GM21737 (cell line): Measurements from ENCODE around the gene ZC3H7B.
"Not testable (repeated sequence)": the region's sequence is repeated elsewhere in the genome, so short reads cannot be mapped to it uniquely, and the experiment has no call there.

Source experiments
- ATAC-seq: cut with Tn5 transposase; IDR thresholded peaks from one replicate; pipeline ENCODE4 v1.9.1; 2021; ENCODE audit warnings: mild to moderate bottlenecking, moderate library complexity; ENCODE audit not compliant: unreplicated experiment

The ZC3H7B gene

GRCh38 chr22:41285441-41285819, 15.9 kb upstream of the ZC3H7B start:
- ATAC-seq: no peak

GRCh38 chr22:41285820-41286638, 15.3 kb upstream of the ZC3H7B start, which contains the start of gene RANGAP1:
TSS of gene RANGAP1 (minus strand) at chr22:41286187. CDS start at chr22:41281044, 5,143 bp downstream.
- ATAC-seq: peak; percentile 95

GRCh38 chr22:41286639-41287091, 14.7 kb upstream of the ZC3H7B start:
- ATAC-seq: peak; percentile 22

- ATAC-seq: no peak
Observed at GRCh38 chr22:41288245-41288946, 12.9 kb upstream of the ZC3H7B start.

- no peak for ATAC-seq
Observed at GRCh38 chr22:41289671-41290070, 11.7 kb upstream of the ZC3H7B start.

- ATAC-seq: no peak
Observed at GRCh38 chr22:41290262-41291221, 10.8 kb upstream of the ZC3H7B start.

- not testable (repeated sequence) for ATAC-seq
Observed at GRCh38 chr22:41294816-41295215, 6.5 kb upstream of the ZC3H7B start.

- ATAC-seq: no peak
Observed at GRCh38 chr22:41296826-41297667, 4.3 kb upstream of the ZC3H7B start.

- no peak for ATAC-seq
Observed at GRCh38 chr22:41300661-41301060, 664 bp upstream of the ZC3H7B start.

- ATAC-seq: no peak
Observed at GRCh38 chr22:41302021-41302767, 869 bp downstream of the ZC3H7B start.

GRCh38 chr22:41302811-41303210, 1.5 kb downstream of the ZC3H7B start:
- no peak for ATAC-seq

GRCh38 chr22:41305646-41306045, 4.3 kb downstream of the ZC3H7B start:
- no peak for ATAC-seq

- ATAC-seq: no peak
Observed at GRCh38 chr22:41308054-41308453, 6.7 kb downstream of the ZC3H7B start.

GRCh38 chr22:41308544-41308947, 7.2 kb downstream of the ZC3H7B start:
- ATAC-seq: no peak

GRCh38 chr22:41310336-41310735, 9.0 kb downstream of the ZC3H7B start:
- no peak for ATAC-seq

GRCh38 chr22:41311487-41311886, 10.2 kb downstream of the ZC3H7B start:
- no peak for ATAC-seq

GRCh38 chr22:41314821-41315220, 13.5 kb downstream of the ZC3H7B start:
- no peak for ATAC-seq

GRCh38 chr22:41315586-41315985, 14.3 kb downstream of the ZC3H7B start:
- ATAC-seq: no peak
